Choroid plexus epithelial cell (primary cell): Measurements from ENCODE around the gene SENP8.

Experiments used
- DNase-seq: peaks from one replicate; pipeline ENCODE4 v3.0.0-alpha.2; 2010; ENCODE audit warnings: low read depth
- H3K4me3 ChIP-seq: 2 replicates; pipeline ENCODE4 v1.5.1; 2011; ENCODE audit warnings: low read depth, mild to moderate bottlenecking, control low read depth, low read length, moderate library complexity
- TF ChIP-seq, protein P1 (sequence below): conservative IDR thresholded peaks from 2 replicates; pipeline ENCODE4 v1.5.1; 2011; ENCODE audit warnings: low read depth, mild to moderate bottlenecking, control low read depth, inconsistent platforms, low read length, moderate library complexity

SENP8 gene

DNA sequence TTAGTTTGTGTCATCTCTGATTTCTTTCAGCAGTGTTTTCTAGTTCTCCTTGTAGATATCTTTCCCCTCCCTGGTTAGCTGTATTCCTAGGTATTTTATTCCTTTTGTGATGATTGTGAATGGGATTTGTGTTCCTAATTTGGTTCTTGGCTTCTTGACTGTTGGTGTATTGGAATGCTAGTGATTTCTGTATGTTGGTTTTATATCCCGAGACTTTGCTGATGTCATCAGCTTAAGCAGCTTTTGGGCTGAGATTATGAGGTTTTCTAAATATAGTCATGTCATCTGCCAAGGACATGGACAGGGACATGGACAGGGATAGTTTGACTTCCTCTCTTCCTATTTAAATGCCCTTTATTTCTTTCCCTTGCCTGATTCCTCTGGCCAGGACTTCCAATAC lies 36.0 kb upstream of the SENP8 start:
- no peak for DNase-seq
- no peak overlapping the region for H3K4me3 ChIP-seq
- TF ChIP-seq, protein P1, sequence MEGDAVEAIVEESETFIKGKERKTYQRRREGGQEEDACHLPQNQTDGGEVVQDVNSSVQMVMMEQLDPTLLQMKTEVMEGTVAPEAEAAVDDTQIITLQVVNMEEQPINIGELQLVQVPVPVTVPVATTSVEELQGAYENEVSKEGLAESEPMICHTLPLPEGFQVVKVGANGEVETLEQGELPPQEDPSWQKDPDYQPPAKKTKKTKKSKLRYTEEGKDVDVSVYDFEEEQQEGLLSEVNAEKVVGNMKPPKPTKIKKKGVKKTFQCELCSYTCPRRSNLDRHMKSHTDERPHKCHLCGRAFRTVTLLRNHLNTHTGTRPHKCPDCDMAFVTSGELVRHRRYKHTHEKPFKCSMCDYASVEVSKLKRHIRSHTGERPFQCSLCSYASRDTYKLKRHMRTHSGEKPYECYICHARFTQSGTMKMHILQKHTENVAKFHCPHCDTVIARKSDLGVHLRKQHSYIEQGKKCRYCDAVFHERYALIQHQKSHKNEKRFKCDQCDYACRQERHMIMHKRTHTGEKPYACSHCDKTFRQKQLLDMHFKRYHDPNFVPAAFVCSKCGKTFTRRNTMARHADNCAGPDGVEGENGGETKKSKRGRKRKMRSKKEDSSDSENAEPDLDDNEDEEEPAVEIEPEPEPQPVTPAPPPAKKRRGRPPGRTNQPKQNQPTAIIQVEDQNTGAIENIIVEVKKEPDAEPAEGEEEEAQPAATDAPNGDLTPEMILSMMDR: no peak

DNA sequence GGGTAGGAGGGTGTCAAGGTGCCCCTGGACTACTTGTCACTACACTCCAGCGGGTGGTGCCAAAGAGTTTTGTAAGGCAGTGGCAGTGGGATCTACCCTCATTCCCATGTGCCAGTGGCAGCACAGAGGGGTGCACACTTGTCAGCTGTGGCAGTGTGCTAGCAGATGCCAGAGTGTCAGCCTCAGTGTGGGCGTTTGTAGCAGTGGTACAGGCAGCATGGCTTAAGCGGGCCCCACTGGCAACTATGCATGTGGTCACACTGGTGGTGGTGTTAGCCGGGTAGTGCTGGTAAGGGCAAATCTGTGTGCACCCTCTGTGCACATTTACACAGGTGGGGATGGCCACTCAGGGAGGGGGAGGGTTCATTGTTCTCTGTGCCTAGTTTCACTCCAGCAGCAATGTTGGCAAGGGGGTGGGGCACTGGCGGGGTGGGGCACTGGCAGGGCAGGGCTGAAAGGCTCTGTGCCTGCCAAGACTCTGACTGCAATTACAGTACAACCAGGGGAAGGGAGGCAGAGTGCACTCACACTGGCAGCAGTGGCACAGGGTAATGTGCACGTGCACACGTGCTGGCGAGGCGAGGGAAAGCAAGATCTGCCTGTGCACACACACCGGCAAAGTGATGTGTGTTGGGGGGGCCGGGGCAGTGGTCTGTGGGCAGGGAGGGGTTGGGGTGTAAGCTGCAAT lies 32.0 kb upstream of the SENP8 start:
- TF ChIP-seq, protein P1: no peak
- H3K4me3 ChIP-seq: no peak overlapping the region
- no peak for DNase-seq

DNA sequence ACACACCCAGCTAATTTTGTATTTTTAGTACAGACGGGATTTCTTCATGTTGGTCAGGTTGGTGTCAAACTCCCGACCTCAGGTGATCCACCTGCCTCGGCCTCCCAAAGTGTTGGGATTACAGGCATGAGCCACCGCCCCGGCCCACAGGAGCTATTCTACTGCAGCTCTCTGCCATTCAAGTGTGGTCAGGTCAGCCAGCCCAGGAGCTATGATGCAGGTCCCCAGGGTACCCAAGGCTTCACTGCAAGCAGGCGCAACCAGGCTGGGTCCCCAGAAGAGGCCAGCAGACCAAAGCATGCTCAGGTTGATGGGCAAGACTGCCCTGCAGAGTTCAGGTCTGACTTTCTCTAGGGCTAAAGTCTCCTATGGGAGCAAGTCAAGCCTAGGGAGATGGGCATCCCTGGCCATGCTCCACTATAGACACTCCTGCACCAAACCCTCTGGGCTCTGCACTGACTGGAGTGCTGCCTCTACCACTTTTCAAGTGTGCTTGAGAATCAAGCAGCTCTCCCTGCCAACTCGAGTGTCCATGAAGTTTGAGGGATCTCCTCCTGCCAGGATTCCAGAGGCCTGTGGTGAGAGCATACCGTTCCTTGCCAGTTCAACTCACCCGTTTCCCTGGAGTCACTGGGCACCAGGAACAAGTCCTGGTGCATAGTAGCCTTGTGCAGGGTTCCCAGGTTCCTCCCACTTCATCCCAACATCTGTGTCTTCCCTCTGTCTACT lies 31.1 kb upstream of the SENP8 start:
- TF ChIP-seq, protein P1: no peak
- no peak for DNase-seq
- no peak overlapping the region for H3K4me3 ChIP-seq

DNA sequence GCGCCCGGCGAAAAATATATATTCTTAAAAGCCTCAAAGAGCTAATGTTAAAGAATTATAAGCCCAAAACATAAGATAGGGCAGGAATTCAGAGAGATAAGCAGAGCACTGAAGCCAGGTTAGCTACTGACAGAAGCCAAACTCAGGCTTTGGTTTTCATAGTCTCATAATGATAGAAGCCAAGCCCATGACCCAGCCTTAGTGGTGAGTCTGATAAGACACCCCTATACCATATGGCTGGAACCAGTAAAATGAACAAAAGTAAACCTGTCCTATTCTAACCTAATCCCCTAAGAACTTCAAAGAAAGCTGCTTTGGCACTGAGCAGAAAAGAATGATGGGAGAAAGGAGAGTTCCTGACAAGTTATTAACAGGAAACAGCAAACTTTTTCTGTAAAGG lies 26.2 kb upstream of the SENP8 start:
- H3K4me3 ChIP-seq: no peak overlapping the region
- DNase-seq: no peak
- TF ChIP-seq, protein P1: no peak

DNA sequence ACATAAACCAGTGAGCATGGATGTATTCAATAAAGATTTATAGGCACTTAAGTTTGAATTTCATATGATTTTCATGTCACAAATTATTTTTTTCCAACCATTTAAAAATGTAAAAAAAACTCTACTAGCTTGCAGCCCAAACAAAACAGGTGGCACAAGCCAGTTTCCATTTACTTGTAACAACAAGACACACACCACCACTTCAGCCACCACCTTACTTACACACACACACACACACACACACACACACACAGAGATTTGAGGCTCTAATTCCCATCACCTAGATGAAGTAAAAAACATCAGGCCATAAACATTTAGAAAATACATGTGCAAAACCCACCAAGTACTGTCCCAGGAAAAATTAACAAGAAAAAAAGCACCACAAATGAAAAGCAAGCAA lies 25.5 kb upstream of the SENP8 start:
- DNase-seq: no peak
- TF ChIP-seq, protein P1: no peak
- H3K4me3 ChIP-seq: no peak overlapping the region

DNA sequence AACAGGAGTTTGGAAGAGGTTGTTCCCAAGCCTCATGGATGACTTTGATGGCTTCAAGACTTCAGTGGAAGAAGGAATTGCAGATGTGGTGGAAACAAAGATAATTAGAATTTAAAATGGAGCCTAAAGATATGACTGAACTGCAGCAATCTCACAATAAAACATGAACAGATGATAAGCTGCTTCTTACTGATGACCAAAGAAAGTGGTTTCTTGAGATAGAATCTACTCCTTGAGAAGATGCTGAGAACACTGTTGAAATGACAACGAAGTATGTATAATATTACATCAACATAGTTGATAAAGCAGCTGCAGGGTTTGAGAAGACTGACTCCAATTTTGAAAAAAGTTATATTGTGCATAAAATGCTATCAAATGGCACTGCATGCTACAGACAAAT lies 21.4 kb upstream of the SENP8 start:
- H3K4me3 ChIP-seq: no peak overlapping the region
- DNase-seq: no peak
- TF ChIP-seq, protein P1: no peak

DNA sequence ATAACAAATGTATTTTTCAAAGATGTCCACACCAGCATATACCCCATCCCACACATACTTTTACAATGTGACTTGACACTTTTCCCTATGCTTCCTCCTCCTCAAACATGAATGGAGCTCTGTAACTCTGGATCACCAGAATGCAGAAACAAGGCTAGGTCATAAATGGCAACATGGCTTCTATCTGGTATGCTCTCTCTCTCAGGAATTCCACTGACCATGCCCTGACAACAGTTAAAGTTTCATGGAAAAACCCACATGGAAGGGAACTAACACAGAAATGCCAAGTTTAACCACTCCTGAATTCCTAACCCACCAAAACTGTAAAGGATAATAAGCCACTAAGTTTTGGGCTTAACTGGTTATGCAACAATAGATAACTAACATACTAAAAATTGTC lies 20.2 kb upstream of the SENP8 start:
- TF ChIP-seq, protein P1: no peak
- DNase-seq: no peak
- H3K4me3 ChIP-seq: no peak overlapping the region
